B cell (primary cell): ENCODE data around the gene REV1.
"Not testable (repeated sequence)": the region's sequence is repeated elsewhere in the genome, so short reads cannot be mapped to it uniquely, and the experiment has no call there.

Experiments
- EZH2 ChIP-seq: IDR thresholded peaks from 2 replicates; pipeline ENCODE4 v1.6.1; 2012; ENCODE audit warnings: borderline replicate concordance, low read depth, mild to moderate bottlenecking, moderate library complexity, low read length; ENCODE audit not compliant: insufficient read depth, poor library complexity, severe bottlenecking
- TF ChIP-seq, protein P1 (sequence below): fragments of 200-600 bp; IDR thresholded peaks from one replicate; pipeline ENCODE4 v1.8.0; 2022; ENCODE audit warnings: antibody characterized with exemption, mild to moderate bottlenecking

DNA sequence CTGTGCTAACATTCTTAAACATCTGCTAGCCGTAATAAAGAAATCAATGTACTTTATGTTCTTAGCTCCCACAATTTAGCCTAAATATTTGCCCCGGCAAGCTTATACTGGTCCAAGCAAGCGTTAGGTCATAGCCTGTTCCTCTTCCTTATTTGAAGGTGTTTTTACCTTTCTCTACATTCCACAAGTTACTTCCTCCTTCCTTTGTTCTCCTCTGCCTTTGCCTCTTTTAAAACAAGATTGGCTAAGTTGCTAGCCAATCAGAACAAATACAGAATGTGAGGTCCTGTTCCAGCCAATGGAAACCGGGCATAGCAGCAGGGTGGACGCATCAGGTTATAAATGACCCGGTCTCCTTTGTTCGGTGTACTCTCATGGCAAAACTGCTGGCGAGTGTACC lies 19.4 kb downstream of the REV1 start:
- TF ChIP-seq, protein P1, sequence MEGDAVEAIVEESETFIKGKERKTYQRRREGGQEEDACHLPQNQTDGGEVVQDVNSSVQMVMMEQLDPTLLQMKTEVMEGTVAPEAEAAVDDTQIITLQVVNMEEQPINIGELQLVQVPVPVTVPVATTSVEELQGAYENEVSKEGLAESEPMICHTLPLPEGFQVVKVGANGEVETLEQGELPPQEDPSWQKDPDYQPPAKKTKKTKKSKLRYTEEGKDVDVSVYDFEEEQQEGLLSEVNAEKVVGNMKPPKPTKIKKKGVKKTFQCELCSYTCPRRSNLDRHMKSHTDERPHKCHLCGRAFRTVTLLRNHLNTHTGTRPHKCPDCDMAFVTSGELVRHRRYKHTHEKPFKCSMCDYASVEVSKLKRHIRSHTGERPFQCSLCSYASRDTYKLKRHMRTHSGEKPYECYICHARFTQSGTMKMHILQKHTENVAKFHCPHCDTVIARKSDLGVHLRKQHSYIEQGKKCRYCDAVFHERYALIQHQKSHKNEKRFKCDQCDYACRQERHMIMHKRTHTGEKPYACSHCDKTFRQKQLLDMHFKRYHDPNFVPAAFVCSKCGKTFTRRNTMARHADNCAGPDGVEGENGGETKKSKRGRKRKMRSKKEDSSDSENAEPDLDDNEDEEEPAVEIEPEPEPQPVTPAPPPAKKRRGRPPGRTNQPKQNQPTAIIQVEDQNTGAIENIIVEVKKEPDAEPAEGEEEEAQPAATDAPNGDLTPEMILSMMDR = not testable (repeated sequence)
- TF ChIP-seq EZH2 = not testable (repeated sequence)
